Glutamatergic neuron (in vitro differentiated cells): ENCODE data around the gene BFSP1. TPM values are rescaled to one million over a fixed set of nuclear protein-coding genes. Genes with fewer than 3 reads are reported as not detected.

ENCODE experiments used
- DNase-seq: peaks from one replicate; pipeline ENCODE4 v3.0.0; 2022
- H3K27ac Mint-ChIP-seq: one replicate; pipeline ENCODE4 v1.8.0; 2020; ENCODE audit warnings: mild to moderate bottlenecking, mixed read lengths, inconsistent platforms; ENCODE audit not compliant: unreplicated experiment
- H3K27me3 Mint-ChIP-seq: one replicate; pipeline ENCODE4 v1.8.0; 2020; ENCODE audit warnings: mild to moderate bottlenecking, moderate library complexity, mixed read lengths, inconsistent platforms; ENCODE audit not compliant: unreplicated experiment
- H3K36me3 Mint-ChIP-seq: one replicate; pipeline ENCODE4 v1.8.0; 2020; ENCODE audit warnings: mild to moderate bottlenecking, mixed read lengths, inconsistent platforms; ENCODE audit not compliant: unreplicated experiment
- H3K4me1 Mint-ChIP-seq: one replicate; pipeline ENCODE4 v1.8.0; 2020; ENCODE audit warnings: mild to moderate bottlenecking, low read depth, mixed read lengths, inconsistent platforms; ENCODE audit not compliant: unreplicated experiment
- H3K4me3 Mint-ChIP-seq: one replicate; pipeline ENCODE4 v1.8.0; 2020; ENCODE audit warnings: mild to moderate bottlenecking, mixed read lengths, inconsistent platforms; ENCODE audit not compliant: unreplicated experiment
- H3K9me3 Mint-ChIP-seq: one replicate; pipeline ENCODE4 v1.8.0; 2020; ENCODE audit warnings: mild to moderate bottlenecking, moderate library complexity, mixed read lengths, inconsistent platforms; ENCODE audit not compliant: unreplicated experiment
- total RNA-seq: library from RNA; stranded (reverse); fragmentation: NEBNext Ultra II Directional; extraction: Animal tissue kit (Norgen Biotek cat#: 25700); gene quantifications from one replicate; pipeline ENCODE4 v1.2.1, GENCODE V29; 2021; ENCODE audit not compliant: unreplicated experiment
- TF ChIP-seq, protein P1 (sequence below): fragments of 200-600 bp; sonication (generic); IDR thresholded peaks from one replicate; pipeline ENCODE4 v1.5.0; 2021; ENCODE audit not compliant: partially characterized antibody, unreplicated experiment

BFSP1 gene
- total RNA-seq, 1 donor from 2014 or later: 0.69 TPM

DNA sequence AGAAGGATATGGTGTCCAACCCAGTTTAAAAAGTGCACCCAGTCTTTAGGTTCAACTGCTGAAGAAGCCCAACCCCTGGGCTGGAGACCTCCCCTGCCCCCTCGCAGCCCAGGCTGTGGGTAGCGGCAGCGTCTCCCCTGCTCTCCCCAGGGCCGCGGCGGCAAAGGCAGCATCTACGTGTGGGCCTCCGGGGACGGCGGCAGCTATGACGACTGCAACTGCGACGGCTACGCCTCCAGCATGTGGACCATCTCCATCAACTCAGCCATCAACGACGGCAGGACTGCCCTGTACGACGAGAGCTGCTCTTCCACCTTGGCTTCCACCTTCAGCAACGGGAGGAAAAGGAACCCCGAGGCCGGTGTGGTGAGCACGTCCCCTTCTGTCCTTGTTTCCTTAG lies 77.6 kb downstream of the BFSP1 start:
- Mint-ChIP-seq H3K4me1 (peaks cover 8% of the 10 kb centered on the region), H3K4me3 (no peak overlapping the region), H3K27me3 (no peaks in the 10 kb centered on the region), H3K27ac (no peak overlapping the region), H3K9me3 (no peaks in the 10 kb centered on the region), H3K36me3 (no peaks in the 10 kb centered on the region)
- no peak for DNase-seq
- TF ChIP-seq, protein P1, sequence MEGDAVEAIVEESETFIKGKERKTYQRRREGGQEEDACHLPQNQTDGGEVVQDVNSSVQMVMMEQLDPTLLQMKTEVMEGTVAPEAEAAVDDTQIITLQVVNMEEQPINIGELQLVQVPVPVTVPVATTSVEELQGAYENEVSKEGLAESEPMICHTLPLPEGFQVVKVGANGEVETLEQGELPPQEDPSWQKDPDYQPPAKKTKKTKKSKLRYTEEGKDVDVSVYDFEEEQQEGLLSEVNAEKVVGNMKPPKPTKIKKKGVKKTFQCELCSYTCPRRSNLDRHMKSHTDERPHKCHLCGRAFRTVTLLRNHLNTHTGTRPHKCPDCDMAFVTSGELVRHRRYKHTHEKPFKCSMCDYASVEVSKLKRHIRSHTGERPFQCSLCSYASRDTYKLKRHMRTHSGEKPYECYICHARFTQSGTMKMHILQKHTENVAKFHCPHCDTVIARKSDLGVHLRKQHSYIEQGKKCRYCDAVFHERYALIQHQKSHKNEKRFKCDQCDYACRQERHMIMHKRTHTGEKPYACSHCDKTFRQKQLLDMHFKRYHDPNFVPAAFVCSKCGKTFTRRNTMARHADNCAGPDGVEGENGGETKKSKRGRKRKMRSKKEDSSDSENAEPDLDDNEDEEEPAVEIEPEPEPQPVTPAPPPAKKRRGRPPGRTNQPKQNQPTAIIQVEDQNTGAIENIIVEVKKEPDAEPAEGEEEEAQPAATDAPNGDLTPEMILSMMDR: no peak

DNA sequence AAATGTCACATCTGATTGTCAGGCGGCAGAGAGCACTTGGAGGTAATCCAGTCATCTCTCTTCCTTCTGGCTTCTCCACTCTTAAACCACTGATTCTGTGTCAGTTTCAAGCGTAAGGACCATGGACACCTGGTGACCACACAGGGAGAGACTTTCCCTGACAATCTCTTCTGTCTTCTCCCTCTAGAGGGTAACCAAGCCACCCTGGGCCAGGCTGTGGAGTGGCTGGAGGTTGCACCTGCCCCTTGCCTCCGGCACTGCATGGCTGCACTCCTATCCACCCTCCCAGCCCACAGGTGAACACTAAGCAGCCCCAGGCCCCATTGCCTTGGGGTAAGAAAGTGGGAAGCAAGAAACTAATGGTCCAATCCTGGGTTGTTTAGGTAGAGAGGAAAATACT lies 78.7 kb downstream of the BFSP1 start:
- H3K9me3 Mint-ChIP-seq: no peaks in the 10 kb centered on the region
- H3K27me3 Mint-ChIP-seq: no peaks in the 10 kb centered on the region
- H3K27ac Mint-ChIP-seq: no peak overlapping the region
- H3K4me3 Mint-ChIP-seq: no peak overlapping the region
- TF ChIP-seq, protein P1: no peak
- H3K36me3 Mint-ChIP-seq: no peaks in the 10 kb centered on the region
- no peak for DNase-seq
- peaks cover 7% of the 10 kb centered on the region for H3K4me1 Mint-ChIP-seq

DNA sequence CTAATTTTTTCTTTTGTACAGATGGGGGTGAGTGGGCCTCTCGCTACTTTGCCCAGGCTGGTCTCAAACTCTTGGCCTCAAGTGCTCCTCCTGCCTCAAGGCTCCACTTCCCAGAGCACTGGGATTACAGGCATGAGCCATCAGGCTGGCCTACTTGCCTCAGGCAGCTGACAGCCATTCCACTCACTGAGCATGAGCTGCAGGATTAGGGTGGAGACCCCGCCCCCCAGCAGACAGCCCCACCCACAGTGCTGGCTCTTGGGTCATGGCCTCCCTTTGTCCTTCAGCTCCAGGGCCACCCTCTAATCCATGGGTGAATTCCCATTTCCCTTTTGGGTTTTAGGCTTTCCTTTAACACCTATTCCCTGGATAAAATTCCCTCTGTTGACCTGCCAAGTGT lies 82.1 kb downstream of the BFSP1 start:
- TF ChIP-seq, protein P1: no peak
- H3K4me3 Mint-ChIP-seq: no peak overlapping the region
- peaks cover 24% of the 10 kb centered on the region for H3K4me1 Mint-ChIP-seq
- H3K36me3 Mint-ChIP-seq: peaks cover 6% of the 10 kb centered on the region
- peaks cover 4% of the 10 kb centered on the region for H3K9me3 Mint-ChIP-seq
- no peak for DNase-seq
- H3K27ac Mint-ChIP-seq: no peak overlapping the region
- H3K27me3 Mint-ChIP-seq: peaks cover 6% of the 10 kb centered on the region

DNA sequence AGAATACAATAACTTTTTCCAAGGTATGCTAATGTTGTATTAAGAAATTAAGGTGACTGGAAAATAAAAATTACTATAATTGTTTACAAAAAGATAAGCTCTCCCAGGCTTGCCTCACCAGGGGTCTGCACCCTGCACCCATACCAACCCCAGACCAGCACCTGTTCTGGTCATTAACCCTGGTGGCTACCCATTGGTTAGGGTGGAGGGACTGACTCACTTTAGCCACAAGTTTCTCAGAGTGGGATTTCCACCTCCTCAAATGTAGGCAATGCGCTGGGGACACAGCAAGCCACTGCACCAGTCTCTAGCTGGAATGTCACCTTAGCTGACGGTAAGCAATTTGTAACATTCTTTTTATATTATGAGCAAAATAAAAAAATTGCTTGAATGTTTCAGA lies 83.1 kb downstream of the BFSP1 start:
- H3K27me3 Mint-ChIP-seq: peaks cover 6% of the 10 kb centered on the region
- peaks cover 32% of the 10 kb centered on the region for H3K4me1 Mint-ChIP-seq
- TF ChIP-seq, protein P1: no peak
- no peak overlapping the region for H3K4me3 Mint-ChIP-seq
- H3K36me3 Mint-ChIP-seq: peaks cover 6% of the 10 kb centered on the region
- no peak overlapping the region for H3K27ac Mint-ChIP-seq
- no peak for DNase-seq
- H3K9me3 Mint-ChIP-seq: peaks cover 6% of the 10 kb centered on the region

DNA sequence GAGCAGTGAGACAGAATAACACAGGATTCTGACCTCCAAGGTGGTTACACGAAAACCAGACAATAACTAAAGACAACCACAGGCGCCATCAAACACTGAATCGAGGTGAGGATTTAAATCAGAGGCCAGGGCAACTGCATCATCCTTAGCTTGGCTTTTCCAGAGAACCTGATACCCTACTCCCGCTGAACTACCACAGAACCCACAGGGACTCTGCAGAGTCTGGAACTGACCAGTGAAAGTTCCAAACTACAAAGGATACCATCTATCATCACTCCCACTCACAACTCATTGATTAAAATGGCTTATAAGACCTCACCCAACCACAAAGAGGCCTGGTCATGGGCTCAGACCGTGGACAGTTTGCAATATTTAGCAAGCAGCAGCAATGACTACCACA lies 85.0 kb downstream of the BFSP1 start:
- Mint-ChIP-seq H3K9me3 (peaks cover 6% of the 10 kb centered on the region), H3K4me1 (peaks cover 37% of the 10 kb centered on the region), H3K27me3 (peaks cover 6% of the 10 kb centered on the region), H3K4me3 (no peak overlapping the region), H3K36me3 (peaks cover 6% of the 10 kb centered on the region), H3K27ac (peak overlapping the region; percentile 38)
- DNase-seq: no peak
- TF ChIP-seq, protein P1: no peak
